Measurements from ENCODE around the gene POF1B. TPM values are rescaled to one million over a fixed set of nuclear protein-coding genes. Genes with fewer than 3 reads are reported as not detected.

POF1B gene
- total RNA-seq, 4 donors from 2014 or later, result 0.26 to 1.6 (median 1.0) TPM; not detected in 1

DNA sequence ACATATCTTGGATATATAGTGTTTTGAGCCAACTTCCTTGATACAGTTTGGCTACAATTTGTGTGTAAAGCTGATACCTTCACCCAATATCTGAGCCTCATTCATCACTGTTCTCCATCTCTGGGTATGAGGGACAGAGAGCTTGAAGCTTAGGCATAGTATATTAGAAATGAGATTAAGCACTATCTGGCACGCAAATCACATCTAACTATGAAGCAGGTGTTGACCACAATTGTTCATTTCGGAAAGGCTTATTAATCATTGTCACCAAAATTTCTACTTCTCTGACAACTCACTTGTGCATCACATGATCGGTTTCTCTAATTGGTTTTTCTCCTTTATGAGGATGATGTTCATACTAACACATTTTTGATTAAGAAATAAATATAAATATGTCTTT, 2.1 kb upstream of the POF1B start:
- DNase-seq, result no peak
- Histone ChIP-seq H3K36me3 (no peaks in the 10 kb centered on the region), H3K27ac (no peak overlapping the region), H3K9me3 (no peaks in the 10 kb centered on the region), H3K27me3 (no peaks in the 10 kb centered on the region), H3K4me1 (no peaks in the 10 kb centered on the region), H3K4me3 (no peak overlapping the region)
- no peak for TF ChIP-seq POLR2A (IDR thresholded peaks at IDR 0.05)
- TF ChIP-seq, protein P1, sequence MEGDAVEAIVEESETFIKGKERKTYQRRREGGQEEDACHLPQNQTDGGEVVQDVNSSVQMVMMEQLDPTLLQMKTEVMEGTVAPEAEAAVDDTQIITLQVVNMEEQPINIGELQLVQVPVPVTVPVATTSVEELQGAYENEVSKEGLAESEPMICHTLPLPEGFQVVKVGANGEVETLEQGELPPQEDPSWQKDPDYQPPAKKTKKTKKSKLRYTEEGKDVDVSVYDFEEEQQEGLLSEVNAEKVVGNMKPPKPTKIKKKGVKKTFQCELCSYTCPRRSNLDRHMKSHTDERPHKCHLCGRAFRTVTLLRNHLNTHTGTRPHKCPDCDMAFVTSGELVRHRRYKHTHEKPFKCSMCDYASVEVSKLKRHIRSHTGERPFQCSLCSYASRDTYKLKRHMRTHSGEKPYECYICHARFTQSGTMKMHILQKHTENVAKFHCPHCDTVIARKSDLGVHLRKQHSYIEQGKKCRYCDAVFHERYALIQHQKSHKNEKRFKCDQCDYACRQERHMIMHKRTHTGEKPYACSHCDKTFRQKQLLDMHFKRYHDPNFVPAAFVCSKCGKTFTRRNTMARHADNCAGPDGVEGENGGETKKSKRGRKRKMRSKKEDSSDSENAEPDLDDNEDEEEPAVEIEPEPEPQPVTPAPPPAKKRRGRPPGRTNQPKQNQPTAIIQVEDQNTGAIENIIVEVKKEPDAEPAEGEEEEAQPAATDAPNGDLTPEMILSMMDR (IDR thresholded peaks at IDR 0.05), result no peak
- intact Hi-C loops (cut with DNase I; ENCODE audit: low total_unique reads), result no loop called here

DNA sequence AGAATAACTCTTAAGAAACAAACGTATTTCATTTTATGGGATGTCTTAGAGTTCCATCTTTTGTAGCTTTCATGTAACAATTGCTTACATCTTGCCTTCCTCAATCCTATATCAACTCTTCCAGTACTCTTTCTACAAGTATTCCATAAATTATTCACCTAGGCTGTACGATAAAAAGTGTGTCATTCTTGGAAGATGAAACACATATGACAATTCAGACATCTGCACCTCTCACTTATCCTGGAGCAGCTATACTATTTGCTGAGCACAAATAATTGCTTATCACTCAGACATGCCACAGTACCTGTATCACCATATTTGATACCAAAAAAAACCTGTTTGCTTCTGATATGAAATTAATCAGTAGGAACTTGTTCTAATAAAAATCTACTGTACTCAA, 1.0 kb downstream of the POF1B start:
- Histone ChIP-seq H3K4me1 (no peaks in the 10 kb centered on the region), H3K27ac (no peak overlapping the region), H3K27me3 (no peaks in the 10 kb centered on the region), H3K9me3 (no peaks in the 10 kb centered on the region), H3K4me3 (no peak overlapping the region), H3K36me3 (no peaks in the 10 kb centered on the region)
- intact Hi-C loops (cut with DNase I; ENCODE audit: low total_unique reads), result no loop called here
- TF ChIP-seq, protein P1 (IDR thresholded peaks at IDR 0.05), result no peak
- no peak for TF ChIP-seq POLR2A (IDR thresholded peaks at IDR 0.05)
- DNase-seq, result no peak

DNA sequence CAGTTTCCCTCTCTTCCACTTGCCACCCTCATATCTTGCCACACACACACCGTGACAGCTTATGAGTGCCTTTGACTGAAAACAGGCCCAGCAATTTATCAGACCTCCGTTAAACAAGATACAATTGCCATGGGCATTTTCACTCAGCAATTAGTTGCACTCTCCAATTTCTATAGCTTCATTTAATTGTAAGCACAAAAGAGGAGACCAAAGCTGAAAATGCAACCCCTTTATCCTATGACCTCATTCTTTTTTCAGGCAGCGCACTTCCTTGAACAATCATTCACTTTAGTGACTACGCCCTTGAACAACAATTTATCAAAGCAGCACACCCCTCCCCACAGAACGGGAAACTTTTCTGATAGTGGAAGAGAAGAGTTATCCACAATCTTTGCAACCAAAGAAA, 4.1 kb downstream of the POF1B start:
- TF ChIP-seq POLR2A (IDR thresholded peaks at IDR 0.05), result no peak
- TF ChIP-seq, protein P1 (IDR thresholded peaks at IDR 0.05), result no peak
- no peaks in the 10 kb centered on the region for H3K9me3 ChIP-seq
- no peak overlapping the region for H3K27ac ChIP-seq
- no peaks in the 10 kb centered on the region for H3K4me1 ChIP-seq
- intact Hi-C loops (cut with DNase I; ENCODE audit: low total_unique reads), result no loop called here
- no peaks in the 10 kb centered on the region for H3K27me3 ChIP-seq
- H3K36me3 ChIP-seq, result no peaks in the 10 kb centered on the region
- H3K4me3 ChIP-seq, result no peak overlapping the region
- DNase-seq, result no peak

DNA sequence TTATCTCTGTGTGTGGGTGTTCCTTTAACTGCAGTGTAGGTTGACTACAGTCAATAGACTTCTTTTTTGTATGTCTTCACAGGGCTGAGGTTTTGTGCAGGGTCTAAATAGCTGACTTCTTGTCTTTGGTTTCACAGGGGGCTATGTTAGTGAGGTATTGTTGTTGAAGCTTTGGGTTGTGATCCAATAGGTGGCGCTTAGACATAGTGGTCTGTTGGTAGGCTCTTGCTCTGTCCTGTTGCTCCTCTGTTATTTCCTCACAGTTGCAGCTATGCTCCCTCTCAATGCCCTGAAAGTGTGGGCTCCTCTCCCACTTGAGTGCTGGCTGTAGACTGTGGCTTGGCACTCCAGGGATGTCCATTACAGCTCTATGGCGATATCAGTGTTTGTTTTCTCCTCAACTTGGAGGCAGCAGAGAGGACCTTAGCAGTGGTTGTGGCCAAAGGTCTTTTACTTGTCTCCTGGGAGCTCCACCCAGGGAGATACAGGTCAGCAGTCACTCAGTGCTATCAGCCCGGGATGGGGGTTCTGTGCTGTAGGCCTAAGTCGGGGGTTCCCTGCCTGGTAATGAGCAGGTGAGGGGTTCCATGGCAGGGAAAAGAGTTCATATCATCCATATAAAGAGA, 14.0 kb downstream of the POF1B start:
- Histone ChIP-seq H3K4me1 (no peaks in the 10 kb centered on the region), H3K4me3 (no peak overlapping the region), H3K36me3 (no peaks in the 10 kb centered on the region), H3K27me3 (no peaks in the 10 kb centered on the region), H3K27ac (no peak overlapping the region), H3K9me3 (no peaks in the 10 kb centered on the region)
- DNase-seq, result no peak
- no peak for TF ChIP-seq POLR2A (IDR thresholded peaks at IDR 0.05)
- TF ChIP-seq, protein P1 (IDR thresholded peaks at IDR 0.05), result no peak
- intact Hi-C loops (cut with DNase I; ENCODE audit: low total_unique reads), result no loop called here

DNA sequence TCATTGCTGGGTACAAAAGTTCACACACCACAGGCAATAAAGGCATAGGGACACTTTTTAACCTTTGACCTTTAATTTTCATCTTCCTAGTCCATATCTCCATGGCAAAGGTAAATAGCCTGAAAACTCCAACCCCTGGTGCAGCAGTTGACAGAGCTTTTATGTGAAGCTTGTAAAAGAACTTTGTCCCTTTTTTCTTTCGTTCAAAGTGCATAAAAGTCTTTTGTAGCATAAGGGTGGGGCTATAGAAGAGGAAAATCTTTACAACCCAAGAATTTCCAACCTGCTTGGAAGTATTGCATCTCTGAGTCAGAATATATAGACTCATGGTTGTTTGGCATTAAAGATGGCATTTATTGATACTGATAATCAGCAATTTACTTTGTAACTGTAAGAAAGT, 20.4 kb downstream of the POF1B start:
- TF ChIP-seq, protein P1 (IDR thresholded peaks at IDR 0.05), result no peak
- TF ChIP-seq POLR2A (IDR thresholded peaks at IDR 0.05), result no peak
- Histone ChIP-seq H3K36me3 (no peaks in the 10 kb centered on the region), H3K4me1 (no peaks in the 10 kb centered on the region), H3K9me3 (no peaks in the 10 kb centered on the region), H3K4me3 (no peak overlapping the region), H3K27me3 (no peaks in the 10 kb centered on the region), H3K27ac (no peak overlapping the region)
- DNase-seq, result no peak
- intact Hi-C loops (cut with DNase I; ENCODE audit: low total_unique reads), result no loop called here
